RWPE2 (cell line): Measurements from ENCODE around the gene SLC17A2.
A peak's percentile ranks its signal among the peaks of the same experiment; 100 is the strongest.

Experiments used
- ATAC-seq: fragments of 200-7000 bp; cut with Tn5 transposase; 3 replicates; pipeline ENCODE4 v1.9.1; 2021; ENCODE audit warnings: low read depth
- DNase-seq: peaks from one replicate; pipeline ENCODE4 v3.0.0-alpha.2; 2020; ENCODE audit warnings: low spot score
- H3K27ac ChIP-seq: fragments of 450-650 bp; 2 replicates; pipeline ENCODE4 v1.5.1; 2017; ENCODE audit warnings: mild to moderate bottlenecking; ENCODE audit not compliant: poor library complexity, severe bottlenecking
- H3K27me3 ChIP-seq: fragments of 250-450 bp; sonication (Bioruptor Pico); 2 replicates; pipeline ENCODE4 v1.5.1; 2021; ENCODE audit warnings: mild to moderate bottlenecking, moderate library complexity; ENCODE audit not compliant: insufficient read depth, poor library complexity, severe bottlenecking
- H3K36me3 ChIP-seq: fragments of 250-450 bp; sonication (Bioruptor Pico); 2 replicates; pipeline ENCODE4 v1.5.1; 2020; ENCODE audit warnings: low read depth, mild to moderate bottlenecking, moderate library complexity
- H3K4me1 ChIP-seq: fragments of 250-450 bp; sonication (Bioruptor Pico); 2 replicates; pipeline ENCODE4 v1.5.1; 2021; ENCODE audit warnings: mild to moderate bottlenecking, moderate library complexity; ENCODE audit not compliant: insufficient read depth, poor library complexity, severe bottlenecking
- H3K4me3 ChIP-seq: fragments of 250-450 bp; sonication (Bioruptor Pico); 2 replicates; pipeline ENCODE4 v1.5.1; 2021; ENCODE audit warnings: mild to moderate bottlenecking, moderate library complexity; ENCODE audit not compliant: severe bottlenecking
- H3K9me3 ChIP-seq: fragments of 250-450 bp; sonication (Bioruptor Pico); 2 replicates; pipeline ENCODE4 v1.5.1; 2021; ENCODE audit warnings: mild to moderate bottlenecking, moderate library complexity; ENCODE audit not compliant: severe bottlenecking
- TF ChIP-seq, protein P1 (sequence below): fragments of 450-650 bp; IDR thresholded peaks from one replicate; pipeline ENCODE4 v1.5.1; 2017; ENCODE audit warnings: mild to moderate bottlenecking, moderate library complexity; ENCODE audit not compliant: poor library complexity, severe bottlenecking

Gene SLC17A2

DNA sequence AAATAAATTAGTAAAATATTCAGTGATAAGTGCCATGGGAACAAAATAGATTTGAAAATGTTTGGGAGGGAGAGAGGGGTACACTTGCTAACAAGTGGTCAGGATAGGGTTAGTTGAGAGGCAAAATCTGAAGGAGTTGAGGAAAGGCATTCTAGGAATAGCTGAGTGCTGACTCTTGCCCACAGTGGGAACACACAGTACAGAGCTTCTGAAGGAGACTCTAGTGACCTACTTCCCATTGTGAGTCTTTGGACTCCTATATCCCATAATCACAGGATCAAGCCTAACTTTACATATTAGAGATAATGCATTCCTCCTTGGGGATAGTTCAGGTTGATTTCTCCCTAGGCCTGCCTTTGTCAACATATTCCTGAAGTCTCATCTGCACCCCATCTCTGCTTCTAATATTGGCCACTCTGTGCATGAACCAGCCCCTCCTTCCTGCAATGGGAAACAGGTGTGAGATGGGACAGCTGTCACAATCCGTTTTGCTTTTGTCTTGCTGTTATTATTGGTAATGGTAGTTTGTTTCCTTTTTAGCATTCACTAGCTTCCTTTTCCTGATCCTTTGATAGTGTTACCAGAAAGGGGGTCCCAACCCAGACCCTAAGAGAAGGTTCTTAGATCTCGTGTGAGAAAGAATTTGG lies 29.5 kb upstream of the SLC17A2 start:
- H3K36me3 ChIP-seq, result peaks cover 11% of the 10 kb centered on the region
- peaks cover 13% of the 10 kb centered on the region for H3K4me1 ChIP-seq
- peaks cover 3% of the 10 kb centered on the region for H3K9me3 ChIP-seq
- no peak overlapping the region for H3K27ac ChIP-seq
- DNase-seq (no peak), ATAC-seq (no peak)
- no peaks in the 10 kb centered on the region for H3K27me3 ChIP-seq
- TF ChIP-seq, protein P1, sequence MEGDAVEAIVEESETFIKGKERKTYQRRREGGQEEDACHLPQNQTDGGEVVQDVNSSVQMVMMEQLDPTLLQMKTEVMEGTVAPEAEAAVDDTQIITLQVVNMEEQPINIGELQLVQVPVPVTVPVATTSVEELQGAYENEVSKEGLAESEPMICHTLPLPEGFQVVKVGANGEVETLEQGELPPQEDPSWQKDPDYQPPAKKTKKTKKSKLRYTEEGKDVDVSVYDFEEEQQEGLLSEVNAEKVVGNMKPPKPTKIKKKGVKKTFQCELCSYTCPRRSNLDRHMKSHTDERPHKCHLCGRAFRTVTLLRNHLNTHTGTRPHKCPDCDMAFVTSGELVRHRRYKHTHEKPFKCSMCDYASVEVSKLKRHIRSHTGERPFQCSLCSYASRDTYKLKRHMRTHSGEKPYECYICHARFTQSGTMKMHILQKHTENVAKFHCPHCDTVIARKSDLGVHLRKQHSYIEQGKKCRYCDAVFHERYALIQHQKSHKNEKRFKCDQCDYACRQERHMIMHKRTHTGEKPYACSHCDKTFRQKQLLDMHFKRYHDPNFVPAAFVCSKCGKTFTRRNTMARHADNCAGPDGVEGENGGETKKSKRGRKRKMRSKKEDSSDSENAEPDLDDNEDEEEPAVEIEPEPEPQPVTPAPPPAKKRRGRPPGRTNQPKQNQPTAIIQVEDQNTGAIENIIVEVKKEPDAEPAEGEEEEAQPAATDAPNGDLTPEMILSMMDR, result no peak
- H3K4me3 ChIP-seq, result no peak overlapping the region

DNA sequence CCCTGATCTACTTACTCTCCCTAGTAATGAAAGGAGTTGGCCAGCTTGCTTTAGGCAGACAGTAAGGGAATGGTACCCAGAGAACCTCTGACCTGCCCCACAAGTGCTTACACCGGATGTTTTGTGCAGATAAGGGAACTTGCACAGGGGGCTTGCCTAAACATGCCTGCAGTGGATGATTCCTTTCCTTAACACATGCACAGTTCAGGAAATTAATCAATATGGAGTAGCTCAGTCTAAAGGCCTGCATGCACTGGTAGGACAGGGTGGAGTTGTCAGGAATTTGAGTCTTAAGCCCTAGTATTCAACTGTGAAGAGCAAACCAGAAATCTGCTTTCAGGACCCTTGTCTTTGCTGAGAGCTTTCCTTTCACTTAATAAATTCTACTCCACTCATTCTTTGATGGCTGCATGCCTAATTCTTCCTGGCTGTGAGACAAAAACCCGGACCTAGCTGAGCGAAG lies 28.2 kb upstream of the SLC17A2 start:
- ATAC-seq (no peak; the same call in 2 of the 3 replicates), DNase-seq (no peak)
- peak overlapping the region; percentile 23 for H3K27ac ChIP-seq
- no peaks in the 10 kb centered on the region for H3K27me3 ChIP-seq
- no peak overlapping the region for H3K4me3 ChIP-seq
- TF ChIP-seq, protein P1, result no peak
- peaks cover under 1% of the 10 kb centered on the region; the same call in 1 of the 2 replicates for H3K36me3 ChIP-seq
- peaks cover 3% of the 10 kb centered on the region for H3K9me3 ChIP-seq
- H3K4me1 ChIP-seq, result peaks cover 7% of the 10 kb centered on the region

DNA sequence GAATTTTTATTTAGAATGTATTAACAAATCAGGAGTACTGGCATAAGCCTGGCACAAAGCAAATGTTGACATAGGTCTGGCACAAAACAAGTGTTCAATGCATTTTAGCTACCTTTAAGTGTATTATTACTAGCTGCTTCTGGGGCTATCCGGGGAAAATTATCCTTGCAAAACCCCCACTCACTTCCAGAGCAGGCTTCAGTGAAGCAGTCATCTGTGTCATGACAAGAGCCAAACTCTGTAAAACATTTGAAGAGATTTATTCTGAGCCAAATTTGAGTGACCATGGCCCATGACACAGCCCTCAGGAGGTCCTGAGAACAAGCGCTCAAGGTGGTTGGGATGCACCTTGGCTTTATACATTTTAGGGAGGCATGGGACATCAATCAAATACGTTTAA lies 25.7 kb upstream of the SLC17A2 start:
- H3K27me3 ChIP-seq, result no peaks in the 10 kb centered on the region
- DNase-seq (no peak), ATAC-seq (no peak)
- peaks cover 5% of the 10 kb centered on the region for H3K4me1 ChIP-seq
- no peak overlapping the region for H3K27ac ChIP-seq
- H3K36me3 ChIP-seq, result no peaks in the 10 kb centered on the region
- TF ChIP-seq, protein P1, result no peak
- H3K4me3 ChIP-seq, result no peak overlapping the region
- peaks cover 3% of the 10 kb centered on the region for H3K9me3 ChIP-seq

DNA sequence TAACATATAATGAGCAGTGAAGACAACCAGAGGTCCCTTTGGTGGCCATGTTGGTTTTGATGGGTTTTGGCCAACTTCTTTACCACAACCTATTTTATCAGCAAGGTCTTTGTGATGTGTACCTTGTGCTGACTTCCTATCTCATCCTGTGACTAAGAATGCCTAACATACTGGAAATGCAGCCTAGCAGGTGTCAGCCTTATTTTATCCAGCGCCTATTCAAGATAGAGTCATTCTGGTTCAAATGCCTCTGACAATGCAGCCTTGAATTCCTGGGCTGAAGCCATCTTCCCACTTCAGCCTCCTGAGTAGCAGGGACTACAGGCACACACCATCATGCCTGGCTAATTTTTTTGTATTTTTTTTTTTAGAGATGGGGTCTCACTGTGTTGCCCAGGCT lies 24.3 kb upstream of the SLC17A2 start:
- no peak overlapping the region for H3K27ac ChIP-seq
- no peak for DNase-seq

DNA sequence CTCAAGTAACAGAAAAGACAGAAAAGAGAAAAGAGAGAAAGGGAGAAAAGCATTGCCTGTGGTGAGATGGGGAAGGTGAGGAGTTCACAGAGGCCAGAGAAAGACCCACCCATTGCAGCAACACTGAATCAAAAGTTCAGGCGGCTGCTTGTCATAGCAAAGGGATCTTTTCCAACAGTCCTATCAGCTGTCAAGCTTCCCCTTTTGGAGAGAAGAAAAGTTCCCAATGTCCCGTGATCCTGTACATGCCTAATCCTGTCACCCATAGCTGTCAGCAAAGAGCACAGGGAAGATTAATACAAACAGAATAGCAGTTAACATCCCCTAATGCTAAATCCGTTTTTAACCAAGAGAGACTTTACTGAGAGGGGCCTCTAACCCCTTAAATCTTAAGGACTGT lies 23.2 kb upstream of the SLC17A2 start:
- TF ChIP-seq, protein P1, result no peak
- Histone ChIP-seq H3K27ac (no peak overlapping the region), H3K4me3 (no peak overlapping the region), H3K4me1 (peaks cover 3% of the 10 kb centered on the region), H3K36me3 (no peaks in the 10 kb centered on the region), H3K9me3 (peaks cover 3% of the 10 kb centered on the region), H3K27me3 (no peaks in the 10 kb centered on the region)
- no peak for ATAC-seq
- DNase-seq, result no peak

More for the DNA sequence above, 24.3 kb upstream of the SLC17A2 start:
- TF ChIP-seq, protein P1, result no peak
- no peak overlapping the region for H3K4me3 ChIP-seq
- no peaks in the 10 kb centered on the region for H3K27me3 ChIP-seq
- ATAC-seq, result no peak
- peaks cover 5% of the 10 kb centered on the region for H3K4me1 ChIP-seq
- H3K36me3 ChIP-seq, result no peaks in the 10 kb centered on the region
- H3K9me3 ChIP-seq, result peaks cover 3% of the 10 kb centered on the region
